ENCODE measurements around the gene TAS1R2.

The TAS1R2 gene

GRCh38 chr1:18799454-18799853 is 60.0 kb downstream of the TAS1R2 start:
- Histone ChIP-seq H4K91ac (ENCODE audit: low read depth, low read length) (no peak overlapping the region), H3K14ac (ENCODE audit: low read length) (no peak overlapping the region), H3K79me2 (ENCODE audit: control insufficient read depth, insufficient read depth, low read length, poor library complexity) (no peaks in the 10 kb centered on the region), H3K27me3 (ENCODE audit: insufficient read depth, low read length) (no peaks in the 10 kb centered on the region), H3K4me2 (ENCODE audit: low read length) (no peak overlapping the region), H3K9me3 (ENCODE audit: insufficient read depth, low read depth, low read length) (no peaks in the 10 kb centered on the region), H3K4ac (ENCODE audit: low read depth, low read length) (no peak overlapping the region), H2AK5ac (ENCODE audit: low read length) (no peak overlapping the region), H4K8ac (ENCODE audit: low read depth, low read length) (no peak overlapping the region), H2BK5ac (ENCODE audit: low read depth, low read length, poor library complexity) (no peak overlapping the region), H3K36me3 (ENCODE audit: control insufficient read depth in 1 of 2, insufficient read depth in 2 of 2, low read length in 2 of 2) (no peaks in the 10 kb centered on the region), H4K12ac (ENCODE audit: low read depth, low read length) (no peak overlapping the region), H3K9ac (ENCODE audit: low read length) (no peak overlapping the region), H3K4me1 (ENCODE audit: control insufficient read depth in 1 of 2, insufficient read depth in 2 of 2, low read length in 2 of 2) (no peaks in the 10 kb centered on the region), H3K18ac (ENCODE audit: low read length) (no peak overlapping the region), H3K27ac (ENCODE audit: low read depth, low read length) (no peak overlapping the region), H3K23ac (ENCODE audit: low read length) (no peak overlapping the region), H2BK120ac (ENCODE audit: insufficient read depth, low read length, poor library complexity) (no peak overlapping the region), H2AFZ (ENCODE audit: insufficient read depth, low read length, poor library complexity) (no peak overlapping the region), H2BK12ac (ENCODE audit: low read length) (no peak overlapping the region), H3K4me3 (ENCODE audit: low read depth, low read length) (no peak overlapping the region), H3K79me1 (ENCODE audit: low read length) (no peaks in the 10 kb centered on the region)
- no peak for DNase-seq
- no CpG with 5 or more reads among the region's 3 CpGs for WGBS (ENCODE audit: extremely low coverage, insufficient coverage, insufficient read length)

- Histone ChIP-seq H2AFZ (ENCODE audit: insufficient read depth, low read length, poor library complexity) (no peak overlapping the region), H3K27ac (ENCODE audit: low read depth, low read length) (no peak overlapping the region), H2BK5ac (ENCODE audit: low read depth, low read length, poor library complexity) (no peak overlapping the region), H3K23ac (ENCODE audit: low read length) (no peak overlapping the region), H3K18ac (ENCODE audit: low read length) (no peak overlapping the region), H2AK5ac (ENCODE audit: low read length) (no peak overlapping the region), H4K12ac (ENCODE audit: low read depth, low read length) (no peak overlapping the region), H3K27me3 (ENCODE audit: insufficient read depth, low read length) (no peaks in the 10 kb centered on the region), H4K91ac (ENCODE audit: low read depth, low read length) (no peak overlapping the region), H3K79me2 (ENCODE audit: control insufficient read depth, insufficient read depth, low read length, poor library complexity) (no peaks in the 10 kb centered on the region), H3K4me2 (ENCODE audit: low read length) (no peak overlapping the region), H3K4me3 (ENCODE audit: low read depth, low read length) (no peak overlapping the region), H3K36me3 (ENCODE audit: control insufficient read depth in 1 of 2, insufficient read depth in 2 of 2, low read length in 2 of 2) (no peaks in the 10 kb centered on the region), H3K79me1 (ENCODE audit: low read length) (no peaks in the 10 kb centered on the region), H3K9ac (ENCODE audit: low read length) (no peak overlapping the region), H3K4me1 (ENCODE audit: control insufficient read depth in 1 of 2, insufficient read depth in 2 of 2, low read length in 2 of 2) (no peaks in the 10 kb centered on the region), H3K14ac (ENCODE audit: low read length) (no peak overlapping the region), H3K4ac (ENCODE audit: low read depth, low read length) (no peak overlapping the region), H2BK12ac (ENCODE audit: low read length) (no peak overlapping the region), H2BK120ac (ENCODE audit: insufficient read depth, low read length, poor library complexity) (no peak overlapping the region), H3K9me3 (ENCODE audit: insufficient read depth, low read depth, low read length) (no peaks in the 10 kb centered on the region), H4K8ac (ENCODE audit: low read depth, low read length) (no peak overlapping the region)
- DNase-seq, result no peak
- WGBS (ENCODE audit: extremely low coverage, insufficient coverage, insufficient read length), result no CpG with 5 or more reads among the region's 6 CpGs
Measured at GRCh38 chr1:18798946-18799345, 60.5 kb downstream of the TAS1R2 start.

- Histone ChIP-seq H4K12ac (ENCODE audit: low read depth, low read length) (no peak overlapping the region), H2AFZ (ENCODE audit: insufficient read depth, low read length, poor library complexity) (no peak overlapping the region), H2BK5ac (ENCODE audit: low read depth, low read length, poor library complexity) (no peak overlapping the region), H2BK12ac (ENCODE audit: low read length) (no peak overlapping the region), H3K4me3 (ENCODE audit: low read depth, low read length) (no peak overlapping the region), H3K27me3 (ENCODE audit: insufficient read depth, low read length) (no peaks in the 10 kb centered on the region), H3K27ac (ENCODE audit: low read depth, low read length) (no peak overlapping the region), H3K4me1 (ENCODE audit: control insufficient read depth in 1 of 2, insufficient read depth in 2 of 2, low read length in 2 of 2) (no peaks in the 10 kb centered on the region), H3K36me3 (ENCODE audit: control insufficient read depth in 1 of 2, insufficient read depth in 2 of 2, low read length in 2 of 2) (no peaks in the 10 kb centered on the region), H3K79me1 (ENCODE audit: low read length) (no peaks in the 10 kb centered on the region), H3K23ac (ENCODE audit: low read length) (no peak overlapping the region), H3K9ac (ENCODE audit: low read length) (no peak overlapping the region), H2AK5ac (ENCODE audit: low read length) (no peak overlapping the region), H3K18ac (ENCODE audit: low read length) (no peak overlapping the region), H4K8ac (ENCODE audit: low read depth, low read length) (no peak overlapping the region), H3K4me2 (ENCODE audit: low read length) (no peak overlapping the region), H3K14ac (ENCODE audit: low read length) (no peak overlapping the region), H3K4ac (ENCODE audit: low read depth, low read length) (no peak overlapping the region), H3K79me2 (ENCODE audit: control insufficient read depth, insufficient read depth, low read length, poor library complexity) (no peaks in the 10 kb centered on the region), H2BK120ac (ENCODE audit: insufficient read depth, low read length, poor library complexity) (no peak overlapping the region), H4K91ac (ENCODE audit: low read depth, low read length) (no peak overlapping the region), H3K9me3 (ENCODE audit: insufficient read depth, low read depth, low read length) (no peaks in the 10 kb centered on the region)
- no peak for DNase-seq
- WGBS (ENCODE audit: extremely low coverage, insufficient coverage, insufficient read length), result no CpG with 5 or more reads among the region's 13 CpGs
Measured at GRCh38 chr1:18798533-18798932, 60.9 kb downstream of the TAS1R2 start.

- Histone ChIP-seq H4K8ac (ENCODE audit: low read depth, low read length) (no peak overlapping the region), H2AFZ (ENCODE audit: insufficient read depth, low read length, poor library complexity) (no peak overlapping the region), H3K4ac (ENCODE audit: low read depth, low read length) (no peak overlapping the region), H4K12ac (ENCODE audit: low read depth, low read length) (no peak overlapping the region), H3K4me3 (ENCODE audit: low read depth, low read length) (no peak overlapping the region), H3K4me2 (ENCODE audit: low read length) (no peak overlapping the region), H3K36me3 (ENCODE audit: control insufficient read depth in 1 of 2, insufficient read depth in 2 of 2, low read length in 2 of 2) (no peaks in the 10 kb centered on the region), H3K23ac (ENCODE audit: low read length) (no peak overlapping the region), H2BK5ac (ENCODE audit: low read depth, low read length, poor library complexity) (no peak overlapping the region), H3K79me1 (ENCODE audit: low read length) (no peaks in the 10 kb centered on the region), H3K79me2 (ENCODE audit: control insufficient read depth, insufficient read depth, low read length, poor library complexity) (no peaks in the 10 kb centered on the region), H4K91ac (ENCODE audit: low read depth, low read length) (no peak overlapping the region), H3K14ac (ENCODE audit: low read length) (no peak overlapping the region), H3K4me1 (ENCODE audit: control insufficient read depth in 1 of 2, insufficient read depth in 2 of 2, low read length in 2 of 2) (no peaks in the 10 kb centered on the region), H2BK12ac (ENCODE audit: low read length) (no peak overlapping the region), H3K27me3 (ENCODE audit: insufficient read depth, low read length) (no peaks in the 10 kb centered on the region), H3K9ac (ENCODE audit: low read length) (no peak overlapping the region), H3K9me3 (ENCODE audit: insufficient read depth, low read depth, low read length) (no peaks in the 10 kb centered on the region), H3K18ac (ENCODE audit: low read length) (no peak overlapping the region), H3K27ac (ENCODE audit: low read depth, low read length) (no peak overlapping the region), H2AK5ac (ENCODE audit: low read length) (no peak overlapping the region), H2BK120ac (ENCODE audit: insufficient read depth, low read length, poor library complexity) (no peak overlapping the region)
- no peak for DNase-seq
- WGBS (ENCODE audit: extremely low coverage, insufficient coverage, insufficient read length), result 100% methylated on average over 1 of the region's 3 CpGs
Measured at GRCh38 chr1:18796950-18797349, 62.5 kb downstream of the TAS1R2 start.
